DND-41 (cell line): ENCODE data around the gene AFF3.

ENCODE experiments used
- ATAC-seq: fragments of 200-7000 bp; cut with Tn5 transposase; 3 replicates; pipeline ENCODE4 v1.9.1; 2021; ENCODE audit warnings: low read depth; ENCODE audit not compliant: insufficient read depth
- DNase-seq: peaks from one replicate; pipeline ENCODE4 v3.0.0-alpha.2; 2020
- H2AFZ ChIP-seq: 2 replicates; pipeline ENCODE4 v1.6.0; 2012; ENCODE audit warnings: low read depth, low read length
- H3K27ac ChIP-seq: 2 replicates; pipeline ENCODE4 v1.5.1; 2012; ENCODE audit warnings: low read length, inconsistent platforms
- H3K27me3 ChIP-seq: fragments of 200-600 bp; sonication (generic); 2 replicates; pipeline ENCODE4 v1.6.0; 2012; ENCODE audit warnings: low read length, mild to moderate bottlenecking, inconsistent platforms; ENCODE audit not compliant: insufficient read depth, poor library complexity
- H3K36me3 ChIP-seq: 2 replicates; pipeline ENCODE4 v1.5.1; 2012; ENCODE audit warnings: low read length, inconsistent platforms; ENCODE audit not compliant: insufficient read depth
- H3K4me1 ChIP-seq: 2 replicates; pipeline ENCODE4 v1.5.1; 2012; ENCODE audit warnings: mild to moderate bottlenecking, low read length; ENCODE audit not compliant: insufficient read depth
- H3K4me2 ChIP-seq: 2 replicates; pipeline ENCODE4 v1.6.0; 2012; ENCODE audit warnings: mild to moderate bottlenecking, moderate library complexity, low read length, inconsistent platforms; ENCODE audit not compliant: insufficient read depth
- H3K4me3 ChIP-seq, 2 experiments: fragments of 200-600 bp in 1 of 2; shearing (Covaris generic) in 1 of 2; 2 replicates each; pipeline ENCODE4 v1.5.1; 2012 to 2016; ENCODE audit warnings: inconsistent platforms in 2 of 2, low read length in 2 of 2, mild to moderate bottlenecking in 2 of 2, low read depth in 1 of 2, moderate library complexity in 1 of 2
- H3K79me2 ChIP-seq: 2 replicates; pipeline ENCODE4 v1.6.0; 2012; ENCODE audit warnings: low read length, inconsistent platforms; ENCODE audit not compliant: insufficient read depth
- H3K9ac ChIP-seq: 2 replicates; pipeline ENCODE4 v1.6.0; 2012; ENCODE audit warnings: low read depth, mild to moderate bottlenecking, inconsistent platforms, low read length, moderate library complexity
- H3K9me3 ChIP-seq: 2 replicates; pipeline ENCODE4 v1.5.1; 2012; ENCODE audit warnings: low read length, moderate library complexity, mild to moderate bottlenecking, inconsistent platforms; ENCODE audit not compliant: insufficient read depth, severe bottlenecking
- H4K20me1 ChIP-seq: 2 replicates; pipeline ENCODE4 v1.6.0; 2012; ENCODE audit warnings: low read length; ENCODE audit not compliant: insufficient read depth
- EZH2 ChIP-seq: IDR thresholded peaks from 3 replicates; pipeline ENCODE4 v1.6.1; 2012; ENCODE audit warnings: borderline replicate concordance, low read depth, mild to moderate bottlenecking, moderate library complexity, low read length, inconsistent platforms; ENCODE audit not compliant: severe bottlenecking
- TF ChIP-seq, protein P1 (sequence below): IDR thresholded peaks from 2 replicates; pipeline ENCODE4 v1.5.1; 2012; ENCODE audit warnings: borderline replicate concordance, low read length, moderate library complexity, mild to moderate bottlenecking; ENCODE audit not compliant: poor library complexity, severe bottlenecking; ENCODE audit errors: extremely low read depth

The AFF3 gene

GRCh38 chr2:100072503-100072902 lies 69.9 kb downstream of the AFF3 start:
- TF ChIP-seq EZH2 = no peak
- TF ChIP-seq, protein P1, sequence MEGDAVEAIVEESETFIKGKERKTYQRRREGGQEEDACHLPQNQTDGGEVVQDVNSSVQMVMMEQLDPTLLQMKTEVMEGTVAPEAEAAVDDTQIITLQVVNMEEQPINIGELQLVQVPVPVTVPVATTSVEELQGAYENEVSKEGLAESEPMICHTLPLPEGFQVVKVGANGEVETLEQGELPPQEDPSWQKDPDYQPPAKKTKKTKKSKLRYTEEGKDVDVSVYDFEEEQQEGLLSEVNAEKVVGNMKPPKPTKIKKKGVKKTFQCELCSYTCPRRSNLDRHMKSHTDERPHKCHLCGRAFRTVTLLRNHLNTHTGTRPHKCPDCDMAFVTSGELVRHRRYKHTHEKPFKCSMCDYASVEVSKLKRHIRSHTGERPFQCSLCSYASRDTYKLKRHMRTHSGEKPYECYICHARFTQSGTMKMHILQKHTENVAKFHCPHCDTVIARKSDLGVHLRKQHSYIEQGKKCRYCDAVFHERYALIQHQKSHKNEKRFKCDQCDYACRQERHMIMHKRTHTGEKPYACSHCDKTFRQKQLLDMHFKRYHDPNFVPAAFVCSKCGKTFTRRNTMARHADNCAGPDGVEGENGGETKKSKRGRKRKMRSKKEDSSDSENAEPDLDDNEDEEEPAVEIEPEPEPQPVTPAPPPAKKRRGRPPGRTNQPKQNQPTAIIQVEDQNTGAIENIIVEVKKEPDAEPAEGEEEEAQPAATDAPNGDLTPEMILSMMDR = no peak
- Histone ChIP-seq H3K27ac (peak overlapping the region; percentile 69), H3K4me2 (peak overlapping the region; percentile 38), H3K4me1 (peaks cover 62% of the 10 kb centered on the region), H2AFZ (no peak overlapping the region), H3K9me3 (no peaks in the 10 kb centered on the region), H3K36me3 (peaks cover 9% of the 10 kb centered on the region; the same call in 1 of the 2 replicates), H4K20me1 (no peaks in the 10 kb centered on the region), H3K4me3 (no peak overlapping the region), H3K27me3 (no peaks in the 10 kb centered on the region), H3K9ac (no peak overlapping the region), H3K79me2 (no peaks in the 10 kb centered on the region; the same call in 1 of the 2 replicates)
- DNase-seq (no peak), ATAC-seq (no peak)

- Histone ChIP-seq H3K79me2 (no peaks in the 10 kb centered on the region; the same call in 1 of the 2 replicates), H4K20me1 (no peaks in the 10 kb centered on the region), H3K27me3 (no peaks in the 10 kb centered on the region), H3K4me3 (no peak overlapping the region), H2AFZ (no peak overlapping the region), H3K9ac (peak overlapping the region; percentile 30), H3K27ac (peak overlapping the region; percentile 69), H3K9me3 (no peaks in the 10 kb centered on the region), H3K36me3 (peaks cover 9% of the 10 kb centered on the region; the same call in 1 of the 2 replicates), H3K4me2 (peak overlapping the region; percentile 38), H3K4me1 (peaks cover 72% of the 10 kb centered on the region)
- ATAC-seq = peak; percentile 92
- TF ChIP-seq, protein P1 = no peak
- no peak for TF ChIP-seq EZH2
- peak; percentile 74 for DNase-seq
Observed at GRCh38 chr2:100071335-100072043, 70.9 kb downstream of the AFF3 start.

DNA sequence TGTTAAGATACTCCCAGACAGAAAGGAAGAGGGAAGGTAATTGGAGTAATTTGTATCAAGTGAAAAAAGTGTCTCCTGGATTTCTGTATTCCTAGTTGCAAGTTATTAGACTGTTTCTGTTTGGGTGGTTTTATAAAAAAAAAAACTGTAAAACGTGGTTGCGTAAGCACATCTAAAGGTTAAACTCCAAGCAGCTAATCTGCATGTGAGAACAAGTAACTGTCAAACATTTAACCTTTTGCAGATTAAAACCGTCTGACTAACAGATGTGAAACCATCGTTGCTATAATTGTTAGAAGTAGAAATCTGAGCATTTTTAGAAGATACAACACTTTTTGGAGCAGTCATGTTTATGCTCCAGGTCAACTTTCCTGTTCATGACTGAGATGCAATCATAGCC lies 72.3 kb downstream of the AFF3 start:
- Histone ChIP-seq H3K4me1 (peaks cover 85% of the 10 kb centered on the region), H2AFZ (no peak overlapping the region), H3K4me2 (peak overlapping the region; percentile 38), H3K79me2 (no peaks in the 10 kb centered on the region; the same call in 1 of the 2 replicates), H3K27me3 (no peaks in the 10 kb centered on the region), H3K9ac (peak overlapping the region; percentile 8; the same call in 1 of the 2 replicates), H3K36me3 (peaks cover 9% of the 10 kb centered on the region; the same call in 1 of the 2 replicates), H3K27ac (peak overlapping the region; percentile 69), H4K20me1 (no peaks in the 10 kb centered on the region), H3K4me3 (no peak overlapping the region), H3K9me3 (no peaks in the 10 kb centered on the region)
- peak; percentile 13; the same call in 1 of the 3 replicates for ATAC-seq
- no peak for DNase-seq
- no peak for TF ChIP-seq EZH2
- TF ChIP-seq, protein P1 = no peak
